ENCODE data around the gene ALG3. TPM values are rescaled to one million over a fixed set of nuclear protein-coding genes. Genes with fewer than 3 reads are reported as not detected.

ALG3 gene
- total RNA-seq, 1 experiment from 2014 or later: 62.2 TPM

DNA sequence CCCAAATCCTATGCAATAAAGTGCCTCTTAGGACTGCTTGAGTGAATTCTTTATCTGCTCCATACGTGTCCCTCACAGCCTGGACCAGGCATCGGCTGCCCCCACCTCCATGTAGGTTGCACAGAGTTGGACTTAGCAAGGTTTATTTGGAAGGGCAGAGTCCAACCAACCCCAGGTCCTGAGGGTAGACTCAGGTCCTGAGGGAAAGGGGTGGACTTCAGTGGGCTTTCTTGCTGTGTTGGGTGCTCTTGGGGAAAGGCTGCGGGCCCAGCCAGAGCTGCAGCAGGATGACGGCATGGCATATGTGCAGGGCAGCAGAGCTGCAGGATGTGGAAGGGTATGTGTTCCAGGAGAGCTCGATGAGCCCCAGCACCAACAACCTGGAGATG lies 6.5 kb downstream of the ALG3 start:
- no peak overlapping the region for H2BK5ac ChIP-seq (ENCODE audit: insufficient read length, low read length)
- H3K79me2 ChIP-seq (ENCODE audit: insufficient read depth, low read length): no peaks in the 10 kb centered on the region
- no peak overlapping the region for H3K4ac ChIP-seq (ENCODE audit: low read depth, low read length)
- peaks cover 1% of the 10 kb centered on the region; the same call in 1 of the 2 replicates for H3K27me3 Mint-ChIP-seq (ENCODE audit: low read depth)
- no peak overlapping the region for H2BK120ac ChIP-seq (ENCODE audit: low read depth, low read length, poor library complexity, severe bottlenecking)
- no peak overlapping the region for H3K23ac ChIP-seq (ENCODE audit: insufficient read length, low read depth, low read length)
- H3K9me3 Mint-ChIP-seq: no peaks in the 10 kb centered on the region
- H3K23me2 ChIP-seq (ENCODE audit: insufficient read length, low read depth, low read length, poor library complexity, severe bottlenecking): no peaks in the 10 kb centered on the region
- TF ChIP-seq, protein P1, sequence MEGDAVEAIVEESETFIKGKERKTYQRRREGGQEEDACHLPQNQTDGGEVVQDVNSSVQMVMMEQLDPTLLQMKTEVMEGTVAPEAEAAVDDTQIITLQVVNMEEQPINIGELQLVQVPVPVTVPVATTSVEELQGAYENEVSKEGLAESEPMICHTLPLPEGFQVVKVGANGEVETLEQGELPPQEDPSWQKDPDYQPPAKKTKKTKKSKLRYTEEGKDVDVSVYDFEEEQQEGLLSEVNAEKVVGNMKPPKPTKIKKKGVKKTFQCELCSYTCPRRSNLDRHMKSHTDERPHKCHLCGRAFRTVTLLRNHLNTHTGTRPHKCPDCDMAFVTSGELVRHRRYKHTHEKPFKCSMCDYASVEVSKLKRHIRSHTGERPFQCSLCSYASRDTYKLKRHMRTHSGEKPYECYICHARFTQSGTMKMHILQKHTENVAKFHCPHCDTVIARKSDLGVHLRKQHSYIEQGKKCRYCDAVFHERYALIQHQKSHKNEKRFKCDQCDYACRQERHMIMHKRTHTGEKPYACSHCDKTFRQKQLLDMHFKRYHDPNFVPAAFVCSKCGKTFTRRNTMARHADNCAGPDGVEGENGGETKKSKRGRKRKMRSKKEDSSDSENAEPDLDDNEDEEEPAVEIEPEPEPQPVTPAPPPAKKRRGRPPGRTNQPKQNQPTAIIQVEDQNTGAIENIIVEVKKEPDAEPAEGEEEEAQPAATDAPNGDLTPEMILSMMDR (conservative IDR thresholded peaks at IDR 0.05): no peak
- H4K91ac ChIP-seq (ENCODE audit: insufficient read length, low read depth, low read length): no peak overlapping the region
- H3K4me1 ChIP-seq (ENCODE audit: insufficient read depth, low read length): no peaks in the 10 kb centered on the region
- H2BK20ac ChIP-seq (ENCODE audit: low read depth, low read length, poor library complexity, severe bottlenecking): no peak overlapping the region
- no peaks in the 10 kb centered on the region for H4K20me1 ChIP-seq (ENCODE audit: control insufficient read depth, insufficient read depth, insufficient read length)
- WGBS (ENCODE audit: extremely low coverage, insufficient read length, low lambda C conversion rate): no CpG with 5 or more reads among the region's 5 CpGs
- no peak overlapping the region for H3K4me3 Mint-ChIP-seq
- no peaks in the 10 kb centered on the region for H3K4me1 Mint-ChIP-seq
- H3K14ac ChIP-seq (ENCODE audit: insufficient read depth, low read length): no peak overlapping the region
- no peak overlapping the region for H3K56ac ChIP-seq (ENCODE audit: insufficient read length, low read depth, low read length)
- no peak overlapping the region for H3K9ac ChIP-seq (ENCODE audit: extremely low read depth, insufficient read length, low read length)
- peaks cover 15 to 41% (median 36%) of the 10 kb centered on the region in 3 experiments for H3K36me3 Mint-ChIP-seq (ENCODE audit: insufficient read depth in 1 of 3, low read depth in 3 of 3)
- H4K8ac ChIP-seq (replicated peaks; ENCODE audit: insufficient read length, low read depth, low read length): no peak overlapping the region
- H3K27ac Mint-ChIP-seq: no peak overlapping the region
- H3K18ac ChIP-seq (ENCODE audit: insufficient read length, low read depth, low read length): no peak overlapping the region
- no peak overlapping the region for H2BK12ac ChIP-seq (ENCODE audit: insufficient read length, low read depth, low read length)
- no peak overlapping the region for H2BK15ac ChIP-seq (ENCODE audit: low read depth, low read length)
- no peaks in the 10 kb centered on the region for H3K27me3 ChIP-seq (ENCODE audit: insufficient read depth, low read length)
- H3T11ph ChIP-seq (ENCODE audit: low read length): no peak overlapping the region
- no peaks in the 10 kb centered on the region for H3K9me3 ChIP-seq (ENCODE audit: control insufficient read depth, low read depth, low read length)
- H3K27ac ChIP-seq (ENCODE audit: insufficient read length, low read depth, low read length): no peak overlapping the region
- no peak overlapping the region for H3K4me2 ChIP-seq (ENCODE audit: insufficient read depth, insufficient read length, low read length)
- DNase-seq: no peak
- no peak overlapping the region for H2AFZ ChIP-seq (ENCODE audit: low read length)
- H2AK5ac ChIP-seq (ENCODE audit: insufficient read length, low read length): no peak overlapping the region
- H3K79me1 ChIP-seq (ENCODE audit: insufficient read depth, low read depth, low read length, poor library complexity, severe bottlenecking): no peaks in the 10 kb centered on the region
- H4K5ac ChIP-seq (ENCODE audit: insufficient read length, low read depth, low read length): no peak overlapping the region
